HEK293 (cell line): Measurements from ENCODE around the gene FNDC1.

Experiments used
- CTCF ChIA-PET: fragments of 350-600 bp; formaldehyde crosslinking; extraction: SDS; loops from one replicate; lab custom pipeline; 2021; ENCODE audit warnings: antibody characterized with exemption; lab: Yijun Ruan, JAX
- POLR2A ChIA-PET: fragments of 300-600 bp; formaldehyde crosslinking; extraction: SDS; loops from one replicate; lab custom pipeline; 2020; ENCODE audit warnings: antibody characterized with exemption, inconsistent platforms; lab: Yijun Ruan, JAX
- H3K27ac ChIP-seq: fragments of 200-500 bp; sonication (Bioruptor generic); 2 replicates; pipeline ENCODE4 v1.5.1; 2014; ENCODE audit warnings: low read depth, low read length, control low read depth, inconsistent platforms; ENCODE audit errors: extremely low read depth
- H3K36me3 ChIP-seq, 2 experiments: fragments of 200-500 bp in 1 of 2; sonication (Bioruptor generic) in 1 of 2; 1 replicate in 1 of 2; 2 replicates in 1 of 2; pipeline ENCODE4 v1.5.1; 2014 to 2017; ENCODE audit warnings: inconsistent platforms in 2 of 2, low read length in 2 of 2; ENCODE audit not compliant: control insufficient read depth in 2 of 2, insufficient read depth in 1 of 2
- H3K4me1 ChIP-seq: fragments of 200-500 bp; sonication (Bioruptor generic); 2 replicates; pipeline ENCODE4 v1.5.1; 2014; ENCODE audit warnings: mild to moderate bottlenecking, low read length, inconsistent platforms; ENCODE audit not compliant: control insufficient read depth, insufficient read depth
- H3K4me3 ChIP-seq: 2 replicates; pipeline ENCODE4 v1.5.1; 2011; ENCODE audit warnings: low read depth, mild to moderate bottlenecking, control low read depth, low read length, moderate library complexity
- H3K9me3 ChIP-seq: fragments of 200-500 bp; sonication (Bioruptor generic); 2 replicates; pipeline ENCODE4 v1.5.1; 2014; ENCODE audit warnings: low read depth, low read length, inconsistent platforms; ENCODE audit not compliant: control insufficient read depth, insufficient read depth
- KLF1 ChIP-seq: fragments of 450-650 bp; formaldehyde crosslinking; IDR thresholded peaks from 2 replicates; pipeline ENCODE4 v1.5.1; 2016; ENCODE audit warnings: missing biosample characterization, missing genetic modification characterization
- REPIN1 ChIP-seq: fragments of 450-650 bp; formaldehyde crosslinking; IDR thresholded peaks from 2 replicates; pipeline ENCODE4 v1.5.1; 2017; ENCODE audit warnings: missing biosample characterization, missing genetic modification characterization, low read depth
- TCF7L2 ChIP-seq: IDR thresholded peaks from 2 replicates; pipeline ENCODE4 v1.6.1; 2011; ENCODE audit warnings: low read depth, mild to moderate bottlenecking, inconsistent platforms, low read length, moderate library complexity, borderline replicate concordance
- ZBTB17 ChIP-seq: fragments of 450-650 bp; formaldehyde crosslinking; IDR thresholded peaks from 2 replicates; pipeline ENCODE4 v1.5.1; 2016; ENCODE audit warnings: missing biosample characterization, missing genetic modification characterization
- ZIC2 ChIP-seq: fragments of 450-650 bp; formaldehyde crosslinking; IDR thresholded peaks from 2 replicates; pipeline ENCODE4 v1.5.1; 2016; ENCODE audit warnings: missing biosample characterization, missing genetic modification characterization
- ZNF211 ChIP-seq: fragments of 450-650 bp; formaldehyde crosslinking; IDR thresholded peaks from 2 replicates; pipeline ENCODE4 v1.5.1; 2016; ENCODE audit warnings: low read depth, missing biosample characterization, missing genetic modification characterization
- ZNF302 ChIP-seq: fragments of 450-650 bp; formaldehyde crosslinking; IDR thresholded peaks from 2 replicates; pipeline ENCODE4 v1.5.1; 2016; ENCODE audit warnings: missing biosample characterization, missing genetic modification characterization, low read depth
- ZNF324 ChIP-seq: fragments of 450-650 bp; formaldehyde crosslinking; IDR thresholded peaks from 2 replicates; pipeline ENCODE4 v1.5.1; 2016; ENCODE audit warnings: missing biosample characterization, missing genetic modification characterization
- ZNF621 ChIP-seq: fragments of 450-650 bp; formaldehyde crosslinking; IDR thresholded peaks from 2 replicates; pipeline ENCODE4 v1.5.1; 2017; ENCODE audit warnings: missing biosample characterization, missing genetic modification characterization
- ZNF623 ChIP-seq: fragments of 450-650 bp; formaldehyde crosslinking; IDR thresholded peaks from 2 replicates; pipeline ENCODE4 v1.5.1; 2016; ENCODE audit warnings: missing biosample characterization, missing genetic modification characterization
- ZNF629 ChIP-seq: fragments of 450-650 bp; formaldehyde crosslinking; IDR thresholded peaks from 2 replicates; pipeline ENCODE4 v1.5.1; 2017; ENCODE audit warnings: missing biosample characterization, missing genetic modification characterization
- ZNF639 ChIP-seq: fragments of 450-650 bp; formaldehyde crosslinking; IDR thresholded peaks from 2 replicates; pipeline ENCODE4 v1.5.1; 2016; ENCODE audit warnings: missing biosample characterization, missing genetic modification characterization
- TF ChIP-seq, protein P1 (sequence below): fragments of 450-650 bp; formaldehyde crosslinking; IDR thresholded peaks from 2 replicates; pipeline ENCODE4 v1.5.1; 2016; ENCODE audit warnings: missing biosample characterization, missing genetic modification characterization

FNDC1 gene

GRCh38 chr6:159305159-159305558 lies 136.0 kb downstream of the FNDC1 start:
- Histone ChIP-seq H3K4me3 (no peak overlapping the region), H3K4me1 (no peaks in the 10 kb centered on the region), H3K27ac (no peak overlapping the region), H3K9me3 (no peaks in the 10 kb centered on the region), H3K36me3 (no peaks in the 10 kb centered on the region)
- TF ChIP-seq ZNF324 (no peak), ZNF621 (tag by site-specific recombination) (no peak), ZNF623 (tag by site-specific recombination) (no peak), ZNF211 (tag by site-specific recombination) (no peak), REPIN1 (tag by site-specific recombination) (no peak), TCF7L2 (no peak), ZNF639 (tag by site-specific recombination) (no peak)
- TF ChIP-seq, protein P1, sequence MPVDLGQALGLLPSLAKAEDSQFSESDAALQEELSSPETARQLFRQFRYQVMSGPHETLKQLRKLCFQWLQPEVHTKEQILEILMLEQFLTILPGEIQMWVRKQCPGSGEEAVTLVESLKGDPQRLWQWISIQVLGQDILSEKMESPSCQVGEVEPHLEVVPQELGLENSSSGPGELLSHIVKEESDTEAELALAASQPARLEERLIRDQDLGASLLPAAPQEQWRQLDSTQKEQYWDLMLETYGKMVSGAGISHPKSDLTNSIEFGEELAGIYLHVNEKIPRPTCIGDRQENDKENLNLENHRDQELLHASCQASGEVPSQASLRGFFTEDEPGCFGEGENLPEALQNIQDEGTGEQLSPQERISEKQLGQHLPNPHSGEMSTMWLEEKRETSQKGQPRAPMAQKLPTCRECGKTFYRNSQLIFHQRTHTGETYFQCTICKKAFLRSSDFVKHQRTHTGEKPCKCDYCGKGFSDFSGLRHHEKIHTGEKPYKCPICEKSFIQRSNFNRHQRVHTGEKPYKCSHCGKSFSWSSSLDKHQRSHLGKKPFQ (tag by site-specific recombination) = no peak
- ChIA-PET CTCF (interaction anchor here (0.9 kb wide), 1 partner anchor 8 kb away, joined by 3 read pairs; no protein-coding TSS in a partner anchor), POLR2A (no interaction called here)

- TF ChIP-seq KLF1 (tag by site-specific recombination) = no peak
- TF ChIP-seq ZIC2 (tag by site-specific recombination) = peak; percentile 95
- Histone ChIP-seq H3K36me3 (no peaks in the 10 kb centered on the region), H3K4me1 (no peaks in the 10 kb centered on the region), H3K27ac (no peak overlapping the region), H3K4me3 (no peak overlapping the region), H3K9me3 (no peaks in the 10 kb centered on the region)
- ChIA-PET CTCF (interaction anchor here (2.5 kb wide), 1 partner anchor 53 kb away, joined by 9 read pairs; no protein-coding TSS in a partner anchor), POLR2A (no interaction called here)
Observed at GRCh38 chr6:159305804-159306537, 136.8 kb downstream of the FNDC1 start.

DNA sequence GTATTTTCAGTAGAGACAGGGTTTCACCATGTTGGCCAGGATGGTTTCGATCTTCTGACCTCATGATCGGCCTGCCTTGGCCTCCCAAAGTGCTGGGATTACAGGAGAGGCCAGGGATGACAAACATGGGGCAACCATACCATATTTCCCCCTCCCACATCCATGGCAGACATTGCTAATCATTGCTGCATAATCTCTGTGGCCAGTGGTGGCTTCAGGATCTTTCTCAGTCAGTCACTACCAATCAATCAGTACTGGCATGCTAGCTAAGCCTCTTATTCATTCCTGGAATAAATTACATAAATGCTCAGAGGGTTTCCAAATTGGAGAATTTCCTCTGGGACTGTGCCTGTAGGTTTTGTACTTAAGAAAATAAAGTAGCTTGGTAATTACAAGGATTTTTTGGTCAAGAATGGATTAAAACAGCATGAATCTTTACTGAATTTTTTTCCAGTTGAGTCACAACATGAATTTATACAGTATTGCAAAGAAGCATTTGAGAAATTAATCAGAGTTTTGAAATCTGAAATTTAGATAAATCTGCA lies 138.1 kb downstream of the FNDC1 start:
- no peak overlapping the region for H3K4me3 ChIP-seq
- no peak overlapping the region for H3K27ac ChIP-seq
- no peaks in the 10 kb centered on the region for H3K4me1 ChIP-seq
- CTCF ChIA-PET = interaction anchor here (0.6 to 2.5 kb wide), 2 partner anchors 54 to 156 kb away, joined by 3 to 9 read pairs; no protein-coding TSS in a partner anchor
- H3K9me3 ChIP-seq = no peaks in the 10 kb centered on the region
- H3K36me3 ChIP-seq = no peaks in the 10 kb centered on the region
- POLR2A ChIA-PET = no interaction called here
- TF ChIP-seq ZBTB17 (tag by site-specific recombination) (peak; percentile 46; the same call in 1 of the 2 replicates), ZNF302 (tag by site-specific recombination) (no peak)

DNA sequence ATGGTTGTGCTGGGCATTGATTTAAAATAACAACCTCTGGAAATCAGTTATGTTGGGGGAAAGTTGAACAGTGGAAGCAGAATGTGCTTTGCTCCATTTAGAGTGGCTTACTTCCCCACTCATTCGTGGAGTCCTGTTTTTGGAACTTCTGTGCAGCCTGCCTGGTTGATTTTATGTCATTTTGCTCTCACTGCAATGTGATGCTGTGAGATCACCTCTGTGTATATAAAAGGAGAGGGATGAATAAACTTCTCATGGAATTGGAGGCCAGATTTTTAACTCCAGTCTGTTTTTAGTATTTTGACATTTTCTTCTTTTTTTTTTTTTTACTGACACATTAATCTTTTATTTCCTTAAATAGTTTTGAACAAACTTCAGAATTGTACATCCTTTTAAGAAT lies 139.0 kb downstream of the FNDC1 start:
- Histone ChIP-seq H3K36me3 (no peaks in the 10 kb centered on the region), H3K9me3 (no peaks in the 10 kb centered on the region), H3K4me3 (no peak overlapping the region), H3K27ac (no peak overlapping the region), H3K4me1 (no peaks in the 10 kb centered on the region)
- no peak for TF ChIP-seq ZIC2 (tag by site-specific recombination)
- no peak for TF ChIP-seq ZNF629 (tag by site-specific recombination)
- ChIA-PET POLR2A (no interaction called here), CTCF (interaction anchor here (2.5 kb wide), 1 partner anchor 55 kb away, joined by 9 read pairs; no protein-coding TSS in a partner anchor)
